ENCODE data around the gene APOA4.
A peak's percentile ranks its signal among the peaks of the same experiment; 100 is the strongest.

The APOA4 gene

GRCh38 chr11:116830184-116830912 lies 7.2 kb upstream of the APOA4 start:
- DNase-seq (ENCODE audit: low read depth in 2 of 2), result no peak

- peak; percentile 17 to 24 for DNase-seq (ENCODE audit: low read depth in 2 of 2)
These were observed 6.5 kb upstream of the APOA4 start, which contains the start of gene APOC3 for GRCh38 chr11:116829525-116830183. TSS of gene APOC3 (plus strand) at chr11:116829907. CDS start at chr11:116830583, 676 bp downstream.

DNA sequence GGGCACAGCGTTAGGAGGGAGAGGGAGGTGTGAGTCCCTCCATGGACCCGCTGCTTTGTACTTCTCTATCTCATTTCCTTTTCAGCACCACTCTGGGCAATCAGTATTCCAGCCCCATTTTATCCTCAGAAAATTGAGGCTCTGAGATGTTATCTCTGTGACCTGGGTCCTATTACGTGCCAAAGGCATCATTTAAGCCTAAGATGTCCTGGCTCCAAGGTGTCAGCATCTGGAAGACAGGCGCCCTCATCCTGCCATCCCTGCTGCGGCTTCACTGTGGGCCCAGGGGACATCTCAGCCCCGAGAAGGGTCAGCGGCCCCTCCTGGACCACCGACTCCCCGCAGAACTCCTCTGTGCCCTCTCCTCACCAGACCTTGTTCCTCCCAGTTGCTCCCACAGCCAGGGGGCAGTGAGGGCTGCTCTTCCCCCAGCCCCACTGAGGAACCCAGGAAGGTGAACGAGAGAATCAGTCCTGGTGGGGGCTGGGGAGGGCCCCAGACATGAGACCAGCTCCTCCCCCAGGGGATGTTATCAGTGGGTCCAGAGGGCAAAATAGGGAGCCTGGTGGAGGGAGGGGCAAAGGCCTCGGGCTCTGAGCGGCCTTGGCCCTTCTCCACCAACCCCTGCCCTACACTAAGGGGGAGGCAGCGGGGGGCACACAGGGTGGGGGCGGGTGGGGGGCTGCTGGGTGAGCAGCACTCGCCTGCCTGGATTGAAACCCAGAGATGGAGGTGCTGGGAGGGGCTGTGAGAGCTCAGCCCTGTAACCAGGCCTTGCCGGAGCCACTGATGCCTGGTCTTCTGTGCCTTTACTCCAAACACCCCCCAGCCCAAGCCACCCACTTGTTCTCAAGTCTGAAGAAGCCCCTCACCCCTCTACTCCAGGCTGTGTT lies 5.8 kb upstream of the APOA4 start:
- DNase-seq (ENCODE audit: low read depth in 2 of 2), result no peak

- no peak for DNase-seq (ENCODE audit: low read depth in 2 of 2)
These were observed 4.4 kb upstream of the APOA4 start for GRCh38 chr11:116827461-116827860.

GRCh38 chr11:116826751-116827431 lies 3.8 kb upstream of the APOA4 start:
- DNase-seq (ENCODE audit: low read depth in 2 of 2), result no peak

DNA sequence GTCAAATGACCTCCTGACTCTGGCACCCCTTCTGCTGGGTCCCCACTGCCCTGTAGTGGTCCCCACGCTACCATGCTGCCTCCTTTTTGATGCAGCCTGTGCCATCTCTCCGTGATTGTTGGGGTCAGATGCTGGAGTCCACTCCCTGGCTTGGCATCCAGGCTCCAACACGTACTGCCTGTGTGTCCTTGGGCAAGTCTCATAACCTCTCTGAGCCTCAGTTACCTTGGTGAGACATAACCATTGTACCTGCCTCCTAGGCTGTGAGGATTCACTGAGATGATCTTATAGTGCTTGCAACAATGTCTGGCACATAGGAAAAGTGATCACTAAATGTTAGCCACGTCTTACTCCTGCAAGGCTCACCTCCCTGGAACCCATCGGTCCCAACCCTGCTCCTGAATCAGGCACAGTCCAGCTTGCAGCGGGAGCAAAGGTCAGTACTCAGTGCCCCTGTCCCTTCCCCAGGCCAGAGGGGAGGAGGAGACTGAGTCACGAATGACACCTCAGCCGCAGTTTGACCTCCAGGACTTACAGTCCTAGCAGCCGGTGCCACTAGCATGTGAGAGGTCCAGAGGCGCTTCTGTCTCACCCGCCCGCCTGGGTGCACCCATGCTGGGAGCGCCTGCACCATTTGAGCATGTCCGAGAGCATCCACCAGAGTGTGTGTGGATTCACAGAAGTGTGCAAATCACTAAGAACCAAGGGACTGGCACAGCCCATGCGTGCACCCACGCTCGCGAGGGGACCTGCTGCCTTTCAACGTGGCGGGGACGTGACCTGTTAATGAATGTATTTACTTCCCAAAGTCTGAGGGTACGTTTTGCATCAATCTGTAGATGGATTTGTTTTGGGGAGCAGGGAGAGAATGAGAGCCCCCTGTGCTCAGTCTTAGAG lies 3.0 kb upstream of the APOA4 start:
- no peak for DNase-seq (ENCODE audit: low read depth in 2 of 2)

DNA sequence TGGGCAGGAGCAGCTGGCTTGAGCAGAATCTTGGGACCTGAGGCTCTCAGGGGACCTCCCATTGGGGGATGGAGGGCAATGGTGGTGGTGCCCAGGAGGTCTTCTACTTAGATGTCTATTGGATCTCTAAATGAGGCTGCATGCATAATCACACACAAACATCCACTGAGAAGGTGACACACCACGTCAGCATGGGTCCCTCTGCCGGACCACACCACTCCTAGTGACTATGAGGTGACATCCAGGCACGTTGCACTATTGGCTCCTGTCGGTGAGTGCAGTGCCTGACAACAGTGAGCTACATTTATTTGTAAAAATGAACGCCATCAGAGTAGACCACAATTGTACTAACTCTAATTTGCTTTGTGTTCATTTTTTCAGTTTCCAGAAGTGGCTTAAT lies 2.3 kb upstream of the APOA4 start:
- DNase-seq (ENCODE audit: low read depth in 2 of 2), result no peak

GRCh38 chr11:116822575-116822974 lies 529 bp downstream of the APOA4 start:
- no peak for DNase-seq (ENCODE audit: low read depth in 2 of 2)

GRCh38 chr11:116821050-116821918 lies 1.8 kb downstream of the APOA4 start:
- no peak for DNase-seq (ENCODE audit: low read depth in 2 of 2)

DNA sequence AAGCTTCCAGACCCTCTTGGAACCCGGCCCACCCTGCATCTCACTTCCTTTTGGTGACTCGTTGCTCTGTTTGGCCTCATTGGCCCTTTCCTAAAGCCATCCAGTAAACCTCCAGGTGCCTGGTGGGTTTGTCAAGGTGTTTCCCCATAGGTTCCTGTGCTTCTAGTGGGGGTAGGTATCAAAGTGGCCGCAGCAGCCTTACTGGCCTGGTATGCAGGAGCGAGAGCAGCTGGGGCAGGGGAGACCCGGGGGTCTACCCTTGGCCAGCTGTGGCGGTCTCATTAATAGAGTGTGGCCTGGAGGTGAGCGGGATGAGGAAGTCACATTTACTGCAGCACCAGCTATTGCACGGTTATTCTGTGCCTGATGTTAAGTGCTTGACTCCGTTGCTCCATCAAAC lies 4.1 kb downstream of the APOA4 start:
- no peak for DNase-seq (ENCODE audit: low read depth in 2 of 2)

GRCh38 chr11:116814502-116814901 lies 8.6 kb downstream of the APOA4 start:
- DNase-seq (ENCODE audit: low read depth in 2 of 2), result no peak

DNA sequence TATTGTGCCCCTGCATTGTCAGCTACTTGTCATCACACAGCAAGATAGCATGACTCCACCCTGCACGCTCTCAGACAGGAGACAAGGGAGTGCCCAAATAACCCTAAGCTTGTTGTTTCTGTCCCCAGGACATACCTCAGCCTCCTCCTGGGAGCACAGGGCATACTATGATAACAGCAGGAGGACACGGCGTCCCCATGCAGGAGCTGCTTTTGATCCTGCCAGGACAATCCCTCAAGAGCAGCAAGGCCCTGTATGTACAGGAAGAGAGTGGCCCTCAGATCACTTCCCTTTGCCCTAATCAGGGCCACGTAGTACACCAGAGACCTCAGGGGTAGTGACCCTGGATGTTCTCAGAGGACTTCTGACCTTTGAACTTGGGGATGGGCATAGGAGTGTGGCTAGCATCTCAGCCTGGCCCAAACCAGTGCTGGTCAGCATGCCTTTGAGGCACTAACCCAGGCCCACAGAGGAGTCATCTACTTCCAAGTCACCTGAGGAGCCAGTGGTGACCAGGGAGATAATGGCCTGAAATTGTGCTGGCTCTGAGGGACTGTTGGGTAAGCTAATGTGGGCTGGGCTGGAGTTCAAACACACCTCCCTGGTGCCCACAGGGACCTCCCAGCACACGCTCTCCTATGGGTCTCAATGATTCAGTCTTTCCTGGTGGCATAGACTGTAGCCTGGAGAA lies 9.2 kb downstream of the APOA4 start:
- DNase-seq (ENCODE audit: low read depth in 2 of 2), result no peak

DNA sequence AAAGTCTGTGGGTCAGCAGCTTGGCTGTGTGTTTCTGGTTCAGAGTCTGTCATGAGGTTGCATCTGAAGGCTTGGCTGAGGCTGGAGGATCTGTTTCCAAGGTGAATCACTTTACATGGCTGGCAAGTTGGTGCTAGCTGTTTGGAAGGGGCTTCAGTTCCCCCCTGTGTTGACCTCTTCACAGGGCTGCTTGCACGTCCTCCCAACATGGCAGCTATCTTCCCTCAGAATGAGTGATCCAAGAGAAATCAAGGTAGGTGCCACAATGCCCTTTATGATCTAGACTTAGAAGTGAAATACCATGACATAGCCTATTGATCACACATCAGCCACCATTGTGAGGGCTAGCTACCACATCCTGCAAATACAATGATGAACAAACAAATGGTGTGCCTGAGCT lies 9.9 kb downstream of the APOA4 start:
- DNase-seq (ENCODE audit: low read depth in 2 of 2), result no peak

- DNase-seq (ENCODE audit: low read depth in 2 of 2), result no peak
These were observed 11.0 kb downstream of the APOA4 start for GRCh38 chr11:116812109-116812508.

- no peak for DNase-seq (ENCODE audit: low read depth in 2 of 2)
These were observed 11.9 kb downstream of the APOA4 start for GRCh38 chr11:116811194-116811593.

GRCh38 chr11:116808262-116809175 lies 14.6 kb downstream of the APOA4 start:
- no peak for DNase-seq (ENCODE audit: low read depth in 2 of 2)

GRCh38 chr11:116807601-116808261 lies 15.4 kb downstream of the APOA4 start:
- DNase-seq (ENCODE audit: low read depth in 2 of 2), result no peak

DNA sequence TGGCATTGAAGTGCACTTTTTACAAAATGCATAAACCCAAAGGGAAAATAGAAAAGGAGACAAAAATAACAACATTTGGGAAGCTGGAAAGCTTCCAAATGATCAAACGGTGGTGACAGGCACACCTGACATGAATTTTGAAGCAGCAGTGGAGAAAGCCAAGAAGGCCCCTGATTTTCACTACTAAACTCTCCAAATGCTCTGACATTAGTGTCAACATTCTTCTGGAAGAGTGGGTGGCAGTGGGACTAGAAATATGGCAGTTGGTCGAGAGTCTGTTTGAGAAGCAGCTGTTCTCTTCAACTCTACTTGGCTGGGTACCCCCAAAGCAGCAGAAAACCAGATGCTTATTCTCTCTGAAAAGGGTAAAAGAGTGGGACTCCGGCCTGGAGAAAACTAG lies 19.1 kb downstream of the APOA4 start:
- no peak for DNase-seq (ENCODE audit: low read depth in 2 of 2)

Data from fibroblast of skin of left biceps (primary cell).